Suprapubic skin (tissue), 3 donors: ENCODE measurements around the gene AGAP1.

Experiments used
- EP300 ChIP-seq: sonication (generic); formaldehyde crosslinking; IDR thresholded peaks from one replicate; pipeline ENCODE4 v1.6.1; 2017; ENCODE audit warnings: antibody characterized with exemption
- POLR2A ChIP-seq, 2 donors: fragments of 450-650 bp; IDR thresholded peaks; one replicate each; pipeline ENCODE4 v1.6.1; 2017; ENCODE audit warnings: antibody characterized with exemption in 2 of 2, mild to moderate bottlenecking in 2 of 2, moderate library complexity in 2 of 2
- TF ChIP-seq, protein P1 (sequence below), 2 donors: fragments of 200-600 bp in 1 of 2; fragments of 450-650 bp in 1 of 2; sonication (generic) in 1 of 2; IDR thresholded peaks; one replicate each; pipeline ENCODE4 v1.5.1; 2016 to 2019; ENCODE audit warnings: antibody characterized with exemption in 2 of 2, mild to moderate bottlenecking in 1 of 2, moderate library complexity in 1 of 2

DNA sequence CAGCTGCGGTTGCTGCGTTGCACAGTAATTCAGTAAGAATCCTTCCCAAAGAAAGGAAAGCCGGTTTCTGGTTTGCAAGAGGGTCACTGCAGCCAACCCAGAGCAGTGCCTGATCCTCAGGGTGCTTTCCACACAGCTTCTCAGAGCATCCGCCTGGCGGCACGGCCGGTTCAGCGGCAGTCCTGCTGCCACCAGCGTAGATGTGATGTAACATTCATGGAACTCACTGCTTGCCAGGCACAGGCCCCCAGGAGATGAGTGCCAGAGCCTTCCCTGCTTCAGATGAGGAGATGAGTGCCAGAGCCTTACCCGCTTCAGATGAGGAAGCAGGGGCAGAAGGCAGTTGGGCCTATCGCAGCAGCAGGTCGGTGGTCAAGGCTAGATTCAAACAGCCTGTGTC, 444.1 kb downstream of the AGAP1 start:
- TF ChIP-seq, protein P1, sequence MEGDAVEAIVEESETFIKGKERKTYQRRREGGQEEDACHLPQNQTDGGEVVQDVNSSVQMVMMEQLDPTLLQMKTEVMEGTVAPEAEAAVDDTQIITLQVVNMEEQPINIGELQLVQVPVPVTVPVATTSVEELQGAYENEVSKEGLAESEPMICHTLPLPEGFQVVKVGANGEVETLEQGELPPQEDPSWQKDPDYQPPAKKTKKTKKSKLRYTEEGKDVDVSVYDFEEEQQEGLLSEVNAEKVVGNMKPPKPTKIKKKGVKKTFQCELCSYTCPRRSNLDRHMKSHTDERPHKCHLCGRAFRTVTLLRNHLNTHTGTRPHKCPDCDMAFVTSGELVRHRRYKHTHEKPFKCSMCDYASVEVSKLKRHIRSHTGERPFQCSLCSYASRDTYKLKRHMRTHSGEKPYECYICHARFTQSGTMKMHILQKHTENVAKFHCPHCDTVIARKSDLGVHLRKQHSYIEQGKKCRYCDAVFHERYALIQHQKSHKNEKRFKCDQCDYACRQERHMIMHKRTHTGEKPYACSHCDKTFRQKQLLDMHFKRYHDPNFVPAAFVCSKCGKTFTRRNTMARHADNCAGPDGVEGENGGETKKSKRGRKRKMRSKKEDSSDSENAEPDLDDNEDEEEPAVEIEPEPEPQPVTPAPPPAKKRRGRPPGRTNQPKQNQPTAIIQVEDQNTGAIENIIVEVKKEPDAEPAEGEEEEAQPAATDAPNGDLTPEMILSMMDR (IDR thresholded peaks at IDR 0.05) = no peak
- TF ChIP-seq EP300 (no peak), POLR2A (IDR thresholded peaks at IDR 0.05) (no peak)
